Duodenal mucosa (tissue), 2 donors: ENCODE measurements around the gene MEGF8.

Source experiments
- H3K27ac ChIP-seq: one replicate; pipeline ENCODE4 v1.7.0; 2013; ENCODE audit warnings: low read depth, low read length
- H3K27me3 ChIP-seq, 2 donors: one replicate each; pipeline ENCODE4 v1.7.0; 2013; ENCODE audit warnings: low read length in 2 of 2, control low read depth in 1 of 2; ENCODE audit not compliant: insufficient read depth in 2 of 2, control insufficient read depth in 1 of 2
- H3K36me3 ChIP-seq, 2 donors: one replicate each; pipeline ENCODE4 v1.7.0; 2013; ENCODE audit warnings: low read length in 2 of 2, control low read depth in 1 of 2; ENCODE audit not compliant: insufficient read depth in 2 of 2, control insufficient read depth in 1 of 2
- H3K4me1 ChIP-seq, 2 donors: one replicate each; pipeline ENCODE4 v1.7.0; 2013; ENCODE audit warnings: low read length in 2 of 2, control low read depth in 1 of 2; ENCODE audit not compliant: insufficient read depth in 2 of 2, control insufficient read depth in 1 of 2
- H3K4me3 ChIP-seq, 2 donors: one replicate each; pipeline ENCODE4 v1.7.0; 2013; ENCODE audit warnings: low read length in 2 of 2, low read depth in 1 of 2
- H3K9ac ChIP-seq, 2 donors: one replicate each; pipeline ENCODE4 v1.7.0; 2013; ENCODE audit warnings: low read length in 2 of 2, low read depth in 1 of 2
- H3K9me3 ChIP-seq, 2 donors: one replicate each; pipeline ENCODE4 v1.7.0; 2013; ENCODE audit warnings: low read length in 2 of 2, control low read depth in 1 of 2; ENCODE audit not compliant: control insufficient read depth in 1 of 2

The MEGF8 gene

DNA sequence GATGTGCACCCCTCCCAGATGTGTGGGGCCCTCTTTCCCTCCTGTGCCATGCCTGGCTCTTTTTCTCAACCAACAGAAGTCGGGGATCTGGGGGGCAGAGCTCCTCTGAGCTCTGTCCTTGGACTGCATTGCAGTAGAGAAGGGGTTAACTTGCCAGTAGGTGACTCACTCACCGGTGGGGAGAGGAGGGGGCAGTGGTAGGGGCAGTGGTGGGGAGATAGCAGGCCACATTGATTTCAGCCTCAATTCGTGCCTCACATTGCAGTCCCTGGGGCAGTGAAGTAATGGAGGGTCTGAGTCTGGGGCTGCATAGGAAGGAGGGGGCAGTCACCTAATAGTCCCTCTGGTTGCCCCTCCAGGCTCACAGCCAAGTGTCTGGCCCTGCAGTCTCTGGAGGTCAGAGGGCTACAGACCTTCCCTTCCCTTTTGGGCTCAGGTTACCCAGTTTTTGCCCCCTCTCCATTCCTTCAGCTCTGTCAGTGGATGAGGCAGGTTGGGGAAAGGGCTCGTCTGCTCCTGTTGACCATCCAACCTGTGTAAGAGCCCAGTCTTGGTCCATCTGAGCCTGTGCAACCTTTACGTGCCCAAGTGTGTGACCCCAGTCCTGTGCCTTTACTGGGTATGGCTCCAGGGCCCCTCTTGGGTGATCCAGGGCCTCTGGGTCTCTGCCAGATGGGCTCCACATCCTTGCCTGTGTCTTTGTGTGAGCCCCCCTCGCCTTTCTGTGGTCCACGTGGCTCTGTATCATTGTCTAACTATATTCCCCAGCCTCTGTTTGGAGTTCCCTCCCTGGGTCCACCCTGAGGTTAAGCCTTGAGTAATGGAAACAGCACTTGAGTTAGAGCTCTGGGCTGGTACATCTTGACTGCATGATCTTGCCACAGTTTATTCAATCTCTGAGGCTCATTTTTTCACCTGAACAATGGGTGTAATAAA lies 43.3 kb upstream of the MEGF8 start:
- no peak overlapping the region for H3K4me3 ChIP-seq
- peaks cover 62 to 69% of the 10 kb centered on the region in 2 donors for H3K4me1 ChIP-seq
- peak overlapping the region; percentile 84 for H3K27ac ChIP-seq
- H3K9me3 ChIP-seq, result no peaks in the 10 kb centered on the region
- H3K36me3 ChIP-seq, result peaks cover 0 to 5% of the 10 kb centered on the region in 2 donors
- no peaks in the 10 kb centered on the region for H3K27me3 ChIP-seq
- peak overlapping the region; percentile 15 to 23 for H3K9ac ChIP-seq

DNA sequence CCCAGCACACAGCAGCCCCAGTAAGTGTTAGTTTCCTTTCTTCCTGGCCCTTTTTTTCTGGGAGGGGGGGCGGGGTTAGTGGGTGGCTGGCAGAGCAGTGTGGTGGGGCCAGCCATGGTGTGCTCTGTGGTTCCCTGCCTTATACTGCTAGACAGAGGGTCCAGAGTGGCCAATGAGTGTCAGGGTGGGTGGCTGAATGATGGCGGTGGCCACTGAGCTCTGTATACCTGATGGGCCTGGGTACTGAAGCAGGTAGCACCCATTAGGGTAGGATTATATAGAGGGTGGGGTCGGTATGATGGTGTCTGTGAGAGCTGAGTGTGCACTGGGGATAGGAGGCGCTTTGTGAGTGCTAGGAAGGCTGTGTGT lies 42.6 kb upstream of the MEGF8 start:
- H3K36me3 ChIP-seq, result peaks cover 6 to 12% of the 10 kb centered on the region in 2 donors
- H3K27ac ChIP-seq, result peak overlapping the region; percentile 83
- H3K9me3 ChIP-seq, result no peaks in the 10 kb centered on the region
- peak overlapping the region; percentile 61 to 80 for H3K4me3 ChIP-seq
- peaks cover 57 to 63% of the 10 kb centered on the region in 2 donors for H3K4me1 ChIP-seq
- H3K9ac ChIP-seq, result peak overlapping the region; percentile 51 to 83
- H3K27me3 ChIP-seq, result no peaks in the 10 kb centered on the region

DNA sequence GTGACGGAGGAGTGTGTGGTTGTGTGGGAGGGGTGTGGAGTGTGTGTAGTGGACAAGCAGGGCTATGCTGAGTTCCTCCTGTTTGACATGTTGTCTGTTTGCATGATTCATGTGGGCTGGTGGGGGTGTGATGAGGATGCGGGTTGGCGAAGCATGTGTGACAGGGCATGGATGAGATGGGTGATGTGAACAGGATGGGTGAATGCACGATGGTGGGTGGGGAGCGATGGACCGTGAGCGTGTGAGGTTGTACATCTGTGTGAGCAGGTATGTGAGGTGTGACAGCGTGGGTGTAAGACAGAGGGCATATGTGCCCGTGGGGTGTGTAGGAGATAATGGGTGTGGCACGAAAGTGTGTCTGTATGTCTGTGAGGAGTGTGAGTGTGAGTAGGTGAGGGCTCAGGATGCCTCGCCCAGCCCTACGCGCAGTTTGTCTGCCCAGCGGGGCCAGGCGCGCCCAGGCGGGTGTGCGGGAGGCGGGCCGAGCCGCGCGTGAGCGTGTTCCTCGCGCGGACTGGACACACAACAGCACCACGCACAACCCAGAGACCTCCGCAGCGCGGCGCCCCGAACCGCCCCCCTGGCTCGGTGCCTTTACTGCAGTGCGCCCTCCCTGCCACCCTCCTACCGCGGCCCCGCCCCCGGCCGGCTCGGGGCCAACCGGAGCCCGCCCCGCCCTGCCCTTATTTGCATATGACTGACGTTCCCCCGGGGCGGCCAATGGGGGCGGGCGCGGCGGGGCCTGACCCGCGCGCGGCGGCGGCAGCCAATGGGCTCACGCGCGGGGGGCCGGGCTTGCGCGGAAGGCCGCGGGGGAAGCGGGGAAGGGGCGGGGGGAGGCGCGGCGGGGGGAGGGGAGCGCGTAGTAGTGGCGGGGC lies 42.0 kb upstream of the MEGF8 start:
- Histone ChIP-seq H3K4me1 (peaks cover 51 to 57% of the 10 kb centered on the region in 2 donors), H3K27me3 (no peaks in the 10 kb centered on the region), H3K27ac (peak overlapping the region; percentile 83), H3K9me3 (no peaks in the 10 kb centered on the region), H3K9ac (peak overlapping the region; percentile 51 to 83), H3K36me3 (peaks cover 12 to 18% of the 10 kb centered on the region in 2 donors), H3K4me3 (peak overlapping the region; percentile 61 to 80)

DNA sequence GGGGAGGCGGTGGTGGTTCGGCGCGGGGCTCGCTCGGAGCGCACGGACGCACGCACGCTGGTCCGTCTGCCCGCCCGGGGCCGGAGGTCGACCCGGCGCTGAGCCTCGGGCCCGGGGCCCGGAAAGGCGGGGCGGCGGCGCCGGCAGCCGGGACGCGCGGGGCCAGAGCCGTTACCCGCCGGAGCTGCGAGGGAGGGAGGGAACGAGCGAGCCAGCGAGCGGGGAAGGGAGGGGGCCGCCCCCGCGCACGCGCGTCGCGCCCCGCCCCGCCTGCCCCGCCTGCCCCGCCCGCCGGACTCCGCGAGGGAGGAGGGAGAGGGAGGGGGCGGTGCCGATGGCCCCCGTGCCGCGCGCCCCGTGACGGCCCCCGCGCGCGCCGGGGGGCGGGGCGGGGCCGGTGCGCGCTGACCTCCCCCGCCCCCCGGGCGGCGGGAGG lies 41.4 kb upstream of the MEGF8 start:
- Histone ChIP-seq H3K36me3 (peaks cover 19 to 25% of the 10 kb centered on the region in 2 donors), H3K9me3 (no peaks in the 10 kb centered on the region), H3K9ac (no peak overlapping the region), H3K27me3 (no peaks in the 10 kb centered on the region), H3K27ac (peak overlapping the region; percentile 75), H3K4me1 (peaks cover 44 to 50% of the 10 kb centered on the region in 2 donors), H3K4me3 (peak overlapping the region in 1 of 2 donors; percentile 43)

DNA sequence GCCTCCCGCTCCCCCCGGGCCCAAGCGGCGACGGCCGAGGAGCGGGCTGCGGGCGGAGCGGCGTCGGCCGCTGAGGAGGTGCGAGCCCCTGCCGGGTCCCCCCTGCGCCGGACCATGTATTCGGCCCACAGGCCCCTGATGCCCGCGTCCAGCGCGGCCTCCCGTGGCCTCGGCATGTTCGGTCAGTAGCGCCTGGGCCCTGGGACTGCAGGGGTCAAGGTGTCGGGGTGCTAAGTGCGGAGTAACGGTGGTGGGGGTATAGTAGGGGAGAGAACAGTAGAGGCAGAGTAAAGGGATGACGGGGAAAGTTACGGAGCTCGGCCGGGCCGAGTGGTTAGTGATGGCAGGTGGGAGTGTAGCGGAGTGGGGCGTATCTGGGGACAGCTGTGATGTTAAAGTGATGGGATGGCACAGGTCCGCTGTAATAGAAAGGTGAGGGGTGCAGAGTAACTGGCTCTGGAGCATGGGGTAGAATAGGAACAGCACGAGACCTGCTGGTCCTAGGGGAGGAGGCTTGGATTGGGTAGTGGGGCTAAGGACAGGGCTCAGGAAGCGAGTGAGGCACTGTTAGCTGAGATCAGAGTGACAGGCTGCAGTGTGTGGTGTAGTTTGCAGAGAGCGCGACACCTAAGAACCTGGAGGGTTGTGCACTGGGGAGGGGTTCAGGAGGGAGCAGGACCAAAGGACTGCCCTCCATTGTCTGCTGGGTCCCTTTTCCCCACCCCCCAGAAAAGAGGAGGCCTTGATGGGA lies 40.7 kb upstream of the MEGF8 start:
- Histone ChIP-seq H3K4me1 (peaks cover 38 to 43% of the 10 kb centered on the region in 2 donors), H3K27ac (peak overlapping the region; percentile 42)

DNA sequence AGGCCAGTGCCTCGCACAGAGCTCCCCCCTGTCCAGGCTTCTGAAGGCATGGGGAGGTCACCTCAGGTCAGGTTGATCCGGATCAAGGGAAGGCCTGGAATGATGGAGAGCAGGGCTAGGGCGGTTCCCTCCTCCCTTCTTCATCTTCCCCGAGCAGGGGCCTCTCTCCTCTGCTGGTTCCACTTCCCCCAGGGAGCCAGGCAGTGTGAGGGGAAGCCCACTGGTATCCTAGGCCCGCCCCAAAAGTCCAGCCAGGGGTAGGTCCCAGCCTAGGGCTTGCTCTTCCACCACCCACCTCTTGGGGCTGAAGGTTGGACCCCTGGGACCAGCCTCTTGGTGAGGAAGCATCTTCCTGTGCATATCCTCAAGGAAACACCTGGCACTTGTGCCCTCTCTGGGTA lies 39.9 kb upstream of the MEGF8 start:
- H3K9ac ChIP-seq, result peak overlapping the region; percentile 4 to 70
- peaks cover 38 to 43% of the 10 kb centered on the region in 2 donors for H3K4me1 ChIP-seq
- H3K36me3 ChIP-seq, result peaks cover 20 to 39% of the 10 kb centered on the region in 2 donors
- no peak overlapping the region for H3K27ac ChIP-seq
- H3K9me3 ChIP-seq, result no peaks in the 10 kb centered on the region
- H3K27me3 ChIP-seq, result no peaks in the 10 kb centered on the region
- no peak overlapping the region for H3K4me3 ChIP-seq

More for the DNA sequence above, 40.7 kb upstream of the MEGF8 start:
- Histone ChIP-seq H3K27me3 (no peaks in the 10 kb centered on the region), H3K9me3 (no peaks in the 10 kb centered on the region), H3K4me3 (peak overlapping the region; percentile 68 to 83), H3K9ac (peak overlapping the region; percentile 66 to 70), H3K36me3 (peaks cover 20 to 32% of the 10 kb centered on the region in 2 donors)

DNA sequence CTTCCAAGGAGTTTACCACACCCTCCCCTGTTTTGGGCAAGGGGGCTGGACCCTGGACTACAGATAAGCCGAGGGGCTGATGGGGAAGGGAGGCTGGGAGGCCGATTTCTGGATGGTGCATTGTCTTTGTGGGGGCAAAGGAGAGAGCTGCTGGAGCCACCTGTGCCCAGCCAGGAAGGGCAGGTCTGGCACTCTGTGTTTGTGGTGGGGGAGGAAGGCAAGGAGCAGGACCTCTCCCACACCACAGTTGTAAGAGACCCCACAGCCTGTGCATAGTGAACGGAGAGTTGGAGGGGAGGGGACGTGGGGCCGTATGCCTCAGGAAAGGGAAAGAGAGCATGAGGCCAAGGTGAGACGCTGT lies 39.5 kb upstream of the MEGF8 start:
- Histone ChIP-seq H3K9me3 (no peaks in the 10 kb centered on the region), H3K9ac (no peak overlapping the region), H3K27ac (no peak overlapping the region), H3K4me3 (no peak overlapping the region), H3K36me3 (peaks cover 21 to 44% of the 10 kb centered on the region in 2 donors), H3K27me3 (no peaks in the 10 kb centered on the region), H3K4me1 (peaks cover 38 to 43% of the 10 kb centered on the region in 2 donors)

DNA sequence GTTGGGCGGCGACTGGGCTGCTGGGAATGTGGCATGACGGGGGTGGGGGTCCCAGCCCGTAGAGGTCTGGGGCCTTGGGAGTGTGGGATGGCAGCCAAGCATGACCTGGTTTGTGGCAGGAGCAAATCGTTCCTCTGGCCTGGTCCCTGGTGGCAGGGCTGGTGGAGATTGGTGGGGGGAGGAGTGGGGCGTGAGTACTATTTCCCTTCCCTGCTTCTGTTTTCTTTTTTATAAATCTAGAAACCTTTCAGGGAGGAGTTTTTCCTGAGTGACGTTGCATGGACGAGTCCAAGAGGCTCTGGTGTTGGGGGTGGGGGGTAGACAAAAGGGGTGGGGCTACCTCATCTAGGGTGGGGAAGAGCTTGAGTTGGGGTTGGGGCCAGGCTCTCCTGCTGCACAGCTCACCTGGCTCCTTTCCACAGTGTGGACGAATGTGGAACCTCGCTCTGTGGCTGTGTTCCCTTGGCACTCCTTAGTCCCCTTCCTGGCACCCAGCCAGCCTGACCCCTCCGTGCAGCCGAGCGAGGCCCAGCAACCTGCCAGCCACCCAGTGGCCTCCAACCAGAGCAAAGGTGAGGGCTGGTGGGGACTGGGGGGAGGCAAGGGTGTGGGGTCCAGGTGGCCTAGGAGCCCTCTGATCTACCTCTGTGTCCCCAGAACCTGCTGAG lies 39.0 kb upstream of the MEGF8 start:
- Histone ChIP-seq H3K9ac (no peak overlapping the region), H3K36me3 (peaks cover 25 to 44% of the 10 kb centered on the region in 2 donors), H3K27ac (no peak overlapping the region), H3K4me3 (no peak overlapping the region), H3K27me3 (no peaks in the 10 kb centered on the region), H3K4me1 (peaks cover 37 to 38% of the 10 kb centered on the region in 2 donors), H3K9me3 (no peaks in the 10 kb centered on the region)
